GM21526 (cell line): ENCODE results near the gene PRKAG1.

Experiments used
- ATAC-seq: cut with Tn5 transposase; IDR thresholded peaks from one replicate; pipeline ENCODE4 v1.9.1; 2021; ENCODE audit warnings: moderate library complexity; ENCODE audit not compliant: unreplicated experiment, low FRiP score

PRKAG1 gene

DNA sequence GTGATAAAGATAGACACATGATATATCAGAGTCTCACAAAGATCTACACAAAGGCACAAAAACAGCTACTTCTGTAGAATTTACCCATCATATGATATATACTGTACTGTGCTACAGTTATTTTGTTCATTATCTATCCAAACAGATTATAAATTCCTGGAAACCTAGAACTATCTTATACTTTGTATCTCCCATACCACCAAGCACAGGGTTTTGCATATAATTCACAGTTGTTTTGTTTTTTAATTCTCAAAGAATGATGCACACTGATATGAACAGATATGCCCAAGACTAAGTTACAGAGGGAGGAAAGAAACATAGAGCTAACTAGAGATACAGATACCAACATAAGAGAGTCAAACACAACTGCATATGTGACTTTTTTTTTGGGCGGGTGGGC is 3.4 kb downstream of the PRKAG1 start:
- ATAC-seq = no peak

GRCh38 chr12:49014547-49014946 is 4.0 kb downstream of the PRKAG1 start:
- ATAC-seq = no peak

DNA sequence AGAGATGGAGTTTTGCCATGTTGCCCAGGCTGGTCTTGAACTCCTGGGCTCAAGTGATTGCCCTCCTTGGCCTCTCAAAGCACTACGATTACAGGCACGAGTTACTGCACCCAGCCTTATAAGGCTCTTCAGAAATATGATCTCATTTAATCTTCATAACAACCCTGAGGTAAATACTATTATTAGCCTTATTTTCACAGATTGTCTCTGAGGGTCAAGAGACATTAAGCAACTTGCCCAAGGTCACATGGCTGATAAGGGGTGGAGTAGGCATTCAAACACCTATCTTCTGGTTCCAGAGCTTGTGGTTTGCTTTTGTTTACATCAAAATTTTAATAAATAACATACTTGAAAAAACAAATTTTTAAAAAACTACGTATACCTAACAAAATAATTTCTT is 5.1 kb downstream of the PRKAG1 start:
- no peak for ATAC-seq

- ATAC-seq = no peak
Observed at GRCh38 chr12:49012739-49013138, 5.8 kb downstream of the PRKAG1 start.

DNA sequence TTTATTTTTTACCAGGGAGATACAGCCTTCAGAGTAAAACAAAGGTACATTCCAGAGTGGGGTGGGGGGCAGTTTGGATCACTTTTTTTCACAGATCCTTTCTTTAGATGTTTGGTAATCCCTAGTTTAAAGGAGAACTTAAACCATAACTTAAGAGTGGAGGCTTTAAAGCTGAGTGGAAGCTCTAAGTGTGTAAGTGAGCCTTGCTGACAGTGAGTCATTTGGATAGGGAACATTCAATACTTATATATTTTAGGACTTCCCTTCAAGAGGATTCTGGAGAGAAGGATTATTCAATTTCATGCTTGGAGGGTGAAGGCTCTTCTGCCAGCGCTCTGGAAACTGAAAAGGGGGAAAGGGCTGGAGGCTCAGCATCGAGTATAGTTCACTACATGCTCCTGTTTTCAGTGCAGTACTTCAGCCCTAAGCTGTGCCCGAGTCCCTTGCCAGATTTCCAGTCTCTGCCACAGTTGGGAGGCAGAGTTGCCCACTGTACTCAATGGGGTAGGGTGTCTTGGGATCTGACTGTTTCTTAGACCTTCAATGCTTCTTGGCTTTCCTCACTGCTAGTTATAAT is 8.4 kb downstream of the PRKAG1 start:
- ATAC-seq = no peak

DNA sequence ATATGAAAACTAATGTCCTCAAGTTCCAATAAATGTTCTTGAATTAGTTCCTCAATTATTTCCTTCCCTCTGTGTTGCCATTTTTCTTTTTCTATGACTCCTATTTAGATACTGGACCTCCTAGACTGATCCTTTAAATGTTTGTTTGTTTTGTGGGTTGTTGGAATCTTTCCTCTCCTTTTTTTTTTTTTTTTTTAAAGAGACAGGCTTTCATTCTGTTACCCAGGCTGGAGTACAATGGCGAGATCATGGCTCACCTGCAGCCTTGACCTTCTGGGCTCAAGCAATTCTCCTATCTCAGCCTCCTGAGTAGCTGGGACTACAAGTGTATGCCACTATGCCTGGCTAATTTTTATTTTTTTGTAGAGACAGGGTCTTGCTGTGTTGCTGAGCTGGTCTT is 9.6 kb downstream of the PRKAG1 start:
- no peak for ATAC-seq

DNA sequence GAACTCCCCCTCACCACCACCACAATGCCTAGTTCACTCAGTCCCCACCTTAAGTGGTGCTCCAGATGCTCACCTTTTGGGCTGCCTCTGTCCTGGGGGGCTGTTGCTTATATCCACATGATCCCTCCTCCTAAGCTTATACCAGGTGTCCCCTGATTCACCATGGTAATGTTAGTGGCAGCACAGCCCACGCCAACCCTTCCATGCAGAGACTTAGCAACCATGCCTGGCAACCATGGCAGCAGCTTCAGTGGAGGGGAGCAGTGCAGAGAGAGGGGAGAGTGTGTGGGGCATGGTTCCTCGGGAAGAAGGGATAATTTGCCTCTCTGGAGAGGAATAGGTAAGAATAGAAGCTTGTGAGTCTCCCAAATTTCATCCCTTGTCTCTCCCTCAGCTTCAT is 18.2 kb downstream of the PRKAG1 start:
- no peak for ATAC-seq

DNA sequence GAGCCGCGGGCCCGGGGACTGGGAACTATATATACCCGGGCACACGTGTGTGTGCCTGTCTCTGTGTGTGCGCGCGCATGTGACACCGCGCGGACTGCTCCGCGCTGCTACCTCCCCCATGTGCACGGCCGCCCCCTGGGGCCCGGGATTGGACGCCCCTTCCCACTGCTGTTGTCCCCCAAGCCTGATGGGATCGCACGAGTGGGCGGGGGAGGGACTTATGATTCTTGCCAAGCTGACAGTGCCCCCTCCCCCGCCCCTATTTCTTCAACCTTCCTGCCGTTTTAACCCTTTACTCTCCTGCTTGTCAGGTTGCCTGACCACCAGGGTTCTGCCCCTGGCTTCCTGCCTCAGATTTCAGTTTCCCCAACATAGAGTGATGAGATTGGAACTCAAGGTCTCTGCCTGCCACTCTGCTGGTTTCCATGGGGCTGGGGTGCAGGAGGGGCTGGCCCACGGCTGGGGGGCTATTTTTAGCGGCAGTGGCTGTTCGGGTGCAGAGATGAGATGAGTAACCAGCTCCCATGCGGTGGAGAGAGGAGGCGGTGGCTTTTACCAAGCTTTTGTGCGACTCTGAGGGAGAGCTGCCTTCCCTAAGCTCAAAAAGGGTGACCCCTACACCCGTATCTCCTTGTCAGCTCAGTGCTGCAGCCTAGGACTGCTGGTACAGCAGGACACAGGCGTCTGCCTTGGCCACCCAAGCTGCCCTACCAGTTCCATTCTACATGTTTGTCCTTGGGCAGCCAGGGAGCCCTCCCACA is 19.0 kb downstream of the PRKAG1 start, which contains the start of gene DDN:
DDN (minus strand) TSS at position 5 of the 761 bp plus-strand sequence. CDS start 88 bp downstream, outside the sequence.
- ATAC-seq = no peak

DNA sequence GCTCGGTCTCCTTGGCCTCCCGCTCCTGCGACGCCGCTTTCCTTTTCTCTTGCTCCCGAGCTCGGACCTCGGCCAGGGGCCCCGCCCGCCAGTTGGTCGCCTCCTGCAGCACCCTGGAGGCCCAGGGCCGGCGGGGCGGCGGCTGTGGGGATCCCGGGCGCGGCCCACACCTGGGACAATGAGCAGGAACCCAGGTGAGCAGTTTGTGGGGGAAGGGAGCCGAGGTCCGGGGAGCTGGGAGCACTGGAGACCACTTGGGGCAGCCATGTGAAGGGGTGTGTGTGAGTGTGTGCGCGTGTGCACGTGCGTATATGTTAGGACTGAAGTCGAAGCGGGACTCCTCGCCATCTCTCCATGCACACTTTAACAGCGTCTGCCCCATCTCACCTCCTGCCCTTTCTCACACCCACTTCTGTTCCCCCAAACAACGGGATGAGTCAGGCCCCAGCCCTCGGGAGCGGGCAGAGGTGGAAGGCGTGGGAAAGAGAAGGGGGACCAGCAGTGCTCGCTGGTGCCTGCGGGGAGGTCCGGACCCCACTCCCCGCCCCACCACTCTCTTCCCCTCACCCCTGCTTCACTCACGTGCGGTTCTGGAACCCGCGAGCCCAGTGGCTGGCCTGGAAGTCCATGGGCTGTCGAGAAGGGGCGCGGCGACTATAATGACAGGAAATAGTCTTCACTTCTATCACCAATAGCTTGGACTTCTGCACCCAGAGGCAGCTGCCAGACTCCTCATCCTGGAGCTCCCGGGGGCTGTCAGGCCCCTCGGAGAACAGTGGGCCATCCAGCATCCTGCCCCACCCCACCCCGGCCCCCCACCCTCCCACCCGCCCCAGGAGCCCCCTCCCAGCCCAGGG is 19.9 kb downstream of the PRKAG1 start:
- ATAC-seq = no peak

DNA sequence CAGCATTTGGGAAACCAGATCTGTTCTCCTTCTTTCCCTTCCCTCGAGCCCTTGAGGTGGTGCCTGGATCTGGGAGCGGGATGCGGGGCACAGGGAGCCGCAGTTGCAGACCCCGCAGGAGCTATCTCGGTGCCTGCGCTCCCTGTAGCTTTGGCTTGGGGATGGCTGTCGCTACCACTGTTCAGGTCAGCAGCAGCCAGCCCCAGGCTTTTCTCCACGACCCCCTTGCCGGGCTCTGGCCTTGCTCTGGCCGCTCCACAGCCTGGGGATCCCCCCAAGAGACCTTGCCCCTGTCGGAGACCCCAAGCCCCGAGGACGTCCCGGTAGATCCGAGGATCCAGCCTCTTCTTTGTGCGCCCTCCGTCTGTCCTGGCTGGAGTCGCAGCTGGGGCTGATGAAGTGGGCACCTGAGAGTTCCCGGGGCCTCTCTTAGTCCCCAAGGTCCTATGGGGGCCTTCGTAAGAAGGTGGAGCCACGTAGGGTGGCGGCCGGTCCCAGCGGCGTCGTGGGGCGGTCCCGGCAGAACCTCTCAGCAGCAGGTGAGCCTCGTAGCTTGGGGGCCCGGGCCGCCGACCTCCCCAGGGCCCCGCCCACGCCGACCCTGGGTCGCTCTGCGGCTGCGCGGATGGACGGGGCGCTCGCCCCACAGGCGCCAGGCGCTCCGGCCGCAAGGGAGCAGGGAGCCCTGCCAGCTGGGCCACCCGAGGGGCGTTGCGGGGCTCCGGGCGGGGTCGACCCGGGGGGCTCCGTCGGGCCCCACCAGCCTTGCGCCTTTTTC is 20.7 kb downstream of the PRKAG1 start:
- ATAC-seq = no peak

GRCh38 chr12:48996794-48997718 is 21.5 kb downstream of the PRKAG1 start:
- ATAC-seq = no peak

- no peak for ATAC-seq
Observed at GRCh38 chr12:48995086-48995879, 23.3 kb downstream of the PRKAG1 start.

DNA sequence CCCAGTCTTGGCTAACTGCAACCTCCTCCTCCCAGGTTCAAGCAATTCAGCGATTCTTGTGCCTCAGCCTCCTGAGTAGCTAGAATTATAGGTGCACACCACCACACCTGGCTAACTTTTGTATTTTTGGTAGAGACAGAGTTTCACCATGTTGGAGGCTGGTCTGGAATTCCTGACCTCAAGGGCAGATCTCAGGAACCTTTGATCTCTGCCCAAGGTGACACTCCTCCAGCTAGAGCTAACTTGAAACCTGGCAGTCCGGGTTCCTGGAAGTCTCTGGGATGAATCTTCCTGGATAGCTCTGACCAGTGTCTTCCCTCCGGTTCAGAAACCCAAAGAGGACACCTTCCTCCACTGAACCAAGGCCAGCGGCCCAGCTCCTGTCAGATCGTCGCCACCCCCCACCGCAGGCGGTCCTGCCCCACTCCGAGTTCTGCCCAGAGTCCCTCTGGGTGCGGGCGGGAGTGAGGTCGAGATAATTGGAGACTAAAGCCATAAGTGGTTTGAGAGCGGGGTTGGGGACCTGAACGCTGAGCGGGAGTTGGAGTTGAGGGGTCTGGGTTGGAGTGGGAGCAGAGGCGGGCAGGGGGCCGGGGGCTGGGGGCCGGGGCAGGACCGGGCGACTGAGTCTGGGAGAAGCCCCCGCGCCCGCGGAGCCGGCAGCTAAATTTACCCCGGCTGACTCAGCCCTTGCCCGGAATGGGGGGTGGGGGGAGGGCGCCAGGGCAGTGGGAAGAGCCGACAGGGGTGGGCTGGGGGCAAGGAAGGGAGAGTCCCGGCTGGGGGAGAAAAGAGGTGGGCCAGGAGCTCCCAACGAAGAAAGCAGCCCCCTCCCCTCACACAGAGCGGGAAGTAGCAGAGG is 24.1 kb downstream of the PRKAG1 start:
- ATAC-seq = no peak

DNA sequence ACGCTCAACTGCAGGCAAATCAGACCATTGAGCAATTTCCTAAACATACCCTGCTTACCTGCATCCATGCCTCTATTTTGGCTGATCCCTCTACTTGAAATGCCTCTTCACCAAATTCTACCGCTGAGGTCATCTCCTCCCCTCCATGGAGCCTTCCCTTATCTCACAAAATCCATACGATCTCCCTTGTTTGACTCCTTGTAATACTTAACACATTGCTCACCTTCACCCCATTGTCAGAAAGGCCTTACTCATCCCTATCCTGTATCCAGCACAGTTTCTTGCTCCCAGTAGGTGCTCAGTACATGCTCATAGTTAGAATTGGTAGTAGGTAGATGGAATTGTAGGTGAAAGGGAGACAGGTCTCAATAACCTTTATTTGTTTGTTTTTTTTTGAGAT is 24.8 kb downstream of the PRKAG1 start:
- no peak for ATAC-seq

DNA sequence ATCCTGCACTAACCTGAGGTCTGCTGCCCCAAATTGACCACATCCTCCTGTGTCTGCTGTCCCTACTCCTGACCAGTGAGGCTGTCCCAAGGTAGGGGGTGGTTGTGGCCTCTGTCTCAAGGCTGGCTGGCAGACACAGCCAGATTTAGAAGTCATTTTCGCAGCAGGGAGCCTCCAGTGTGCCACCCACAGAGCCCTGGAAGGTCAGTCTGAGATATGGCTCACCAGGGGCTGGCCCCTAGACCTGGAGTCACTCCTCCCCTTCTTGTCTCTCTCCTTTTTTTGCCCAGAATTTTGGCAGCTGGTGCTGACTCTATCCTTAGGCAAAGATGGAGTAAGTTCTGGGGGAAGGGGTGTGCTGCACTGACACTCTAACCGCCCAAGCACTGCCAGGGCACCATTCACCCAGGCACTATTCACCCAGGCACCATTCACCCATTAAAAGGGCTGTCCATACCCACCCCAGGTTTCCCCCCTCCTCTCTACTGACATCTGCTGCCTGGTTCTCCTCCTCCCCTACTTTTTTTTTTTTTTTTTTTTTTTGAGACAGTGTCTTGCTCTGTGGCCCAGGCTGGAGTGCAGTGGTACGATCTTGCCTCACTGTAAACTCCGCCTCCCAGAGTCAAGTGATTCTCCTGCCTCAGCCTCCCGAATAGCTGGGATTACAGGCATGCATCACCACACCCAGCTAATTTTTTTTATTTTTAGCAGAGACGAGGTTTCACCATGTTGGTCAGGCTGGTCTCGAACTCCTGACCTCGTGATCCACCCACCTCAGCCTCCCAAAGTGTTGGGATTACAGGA is 27.1 kb downstream of the PRKAG1 start:
- no peak for ATAC-seq

DNA sequence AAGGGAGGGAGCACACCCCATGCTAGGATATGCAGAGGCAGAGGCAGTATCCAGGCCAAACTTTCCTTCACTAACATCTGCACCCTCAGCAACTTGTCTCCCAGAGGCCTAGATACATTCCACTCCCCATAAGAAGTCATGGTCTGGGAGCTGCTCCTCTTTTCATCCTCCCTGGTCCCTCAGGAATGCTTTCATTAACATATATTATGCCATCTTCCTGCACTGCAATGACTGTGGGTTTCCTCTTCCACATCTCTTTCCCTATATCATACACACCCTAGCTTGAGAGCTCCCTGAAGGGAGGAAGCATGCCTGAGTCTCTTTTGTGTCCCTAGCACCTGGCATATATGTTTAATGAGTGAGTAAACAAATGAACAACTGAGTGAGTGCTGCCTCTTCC is 28.0 kb downstream of the PRKAG1 start:
- ATAC-seq = no peak

- ATAC-seq = no peak
Observed at GRCh38 chr12:48988030-48988649, 30.4 kb downstream of the PRKAG1 start.
